Panc1 (cell line): ENCODE data around the gene SPRR5.

ENCODE experiments used
- SIN3A ChIP-seq: IDR thresholded peaks from 2 replicates; pipeline ENCODE4 v1.6.1; 2012; ENCODE audit warnings: low read depth, mild to moderate bottlenecking, low read length, moderate library complexity, borderline replicate concordance; ENCODE audit not compliant: insufficient read depth
- TF ChIP-seq, protein P1 (sequence below): fragments of 450-650 bp; IDR thresholded peaks from 2 replicates; pipeline ENCODE4 v1.5.1; 2017; ENCODE audit warnings: mild to moderate bottlenecking

- TF ChIP-seq, protein P1, sequence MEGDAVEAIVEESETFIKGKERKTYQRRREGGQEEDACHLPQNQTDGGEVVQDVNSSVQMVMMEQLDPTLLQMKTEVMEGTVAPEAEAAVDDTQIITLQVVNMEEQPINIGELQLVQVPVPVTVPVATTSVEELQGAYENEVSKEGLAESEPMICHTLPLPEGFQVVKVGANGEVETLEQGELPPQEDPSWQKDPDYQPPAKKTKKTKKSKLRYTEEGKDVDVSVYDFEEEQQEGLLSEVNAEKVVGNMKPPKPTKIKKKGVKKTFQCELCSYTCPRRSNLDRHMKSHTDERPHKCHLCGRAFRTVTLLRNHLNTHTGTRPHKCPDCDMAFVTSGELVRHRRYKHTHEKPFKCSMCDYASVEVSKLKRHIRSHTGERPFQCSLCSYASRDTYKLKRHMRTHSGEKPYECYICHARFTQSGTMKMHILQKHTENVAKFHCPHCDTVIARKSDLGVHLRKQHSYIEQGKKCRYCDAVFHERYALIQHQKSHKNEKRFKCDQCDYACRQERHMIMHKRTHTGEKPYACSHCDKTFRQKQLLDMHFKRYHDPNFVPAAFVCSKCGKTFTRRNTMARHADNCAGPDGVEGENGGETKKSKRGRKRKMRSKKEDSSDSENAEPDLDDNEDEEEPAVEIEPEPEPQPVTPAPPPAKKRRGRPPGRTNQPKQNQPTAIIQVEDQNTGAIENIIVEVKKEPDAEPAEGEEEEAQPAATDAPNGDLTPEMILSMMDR, result no peak
- no peak for TF ChIP-seq SIN3A
These were observed 17.5 kb downstream of the SPRR5 start for GRCh38 chr1:152964536-152964935.
